ENCODE data around the gene PLCB4. TPM values are rescaled to one million over a fixed set of nuclear protein-coding genes. Genes with fewer than 3 reads are reported as not detected.

The PLCB4 gene
- total RNA-seq, 2 experiments from 2014 or later = 0.06 TPM; not detected in 1

DNA sequence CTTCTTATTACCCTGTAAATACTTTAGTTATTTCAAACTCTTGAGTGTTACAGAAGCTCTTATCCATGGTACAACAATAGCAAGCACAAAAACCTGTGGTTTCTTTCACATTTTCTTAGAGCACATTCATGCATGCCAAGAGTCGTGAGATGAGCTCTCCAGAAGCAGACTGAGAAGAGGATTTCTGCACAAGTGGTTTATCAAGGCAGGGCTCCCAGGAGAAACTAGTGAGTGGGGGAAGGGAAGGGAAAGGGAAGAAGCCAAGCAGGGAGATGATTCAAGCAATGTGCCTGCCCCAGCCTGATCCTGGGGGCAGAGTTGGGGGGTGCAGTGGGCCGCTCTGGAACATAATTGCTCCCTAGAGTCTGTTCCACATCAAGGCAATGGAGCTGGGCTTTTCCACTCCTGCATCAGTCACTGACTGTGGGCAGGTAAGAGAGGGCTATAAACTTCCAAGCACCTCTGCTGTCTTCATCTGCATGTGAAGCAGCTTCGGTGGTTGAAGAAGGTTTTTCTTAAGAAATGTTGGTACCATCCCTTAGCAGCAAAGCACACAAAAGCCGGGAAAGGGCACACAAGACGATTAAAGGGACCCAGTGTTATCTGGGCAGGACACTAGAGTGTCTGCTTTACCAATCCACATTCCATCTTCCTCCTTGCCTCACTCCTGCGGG is 152.1 kb downstream of the PLCB4 start:
- Histone ChIP-seq H3K4me1 (ENCODE audit: insufficient read depth, low read length) (no peaks in the 10 kb centered on the region), H3K27me3 (ENCODE audit: control insufficient read depth in 1 of 2, insufficient read depth in 2 of 2, low read length in 2 of 2) (no peaks in the 10 kb centered on the region), H3K27ac (ENCODE audit: low read depth in 1 of 2, low read length in 2 of 2) (no peak overlapping the region), H3K9me3 (ENCODE audit: control insufficient read depth in 1 of 2, insufficient read depth in 1 of 2, low read length in 2 of 2) (peaks cover 0 to 4% of the 10 kb centered on the region in 2 experiments), H3K36me3 (ENCODE audit: insufficient read depth, low read length) (no peaks in the 10 kb centered on the region), H3K4me3 (ENCODE audit: low read length) (no peak overlapping the region)
- H3K27ac Mint-ChIP-seq = no peak overlapping the region
- intact Hi-C loops (cut with DNase I, micrococcal nuclease) = no loop called here
- no peak for DNase-seq
- CTCF ChIA-PET = no interaction called here
- no peak for ATAC-seq (ENCODE audit: poor library complexity)
- H3K4me1 Mint-ChIP-seq (ENCODE audit: low read depth) = no peaks in the 10 kb centered on the region
- H3K27me3 Mint-ChIP-seq = no peaks in the 10 kb centered on the region
- no peaks in the 10 kb centered on the region for H3K9me3 Mint-ChIP-seq
- H3K36me3 Mint-ChIP-seq (ENCODE audit: low read depth) = no peaks in the 10 kb centered on the region
- TF ChIP-seq, protein P1, sequence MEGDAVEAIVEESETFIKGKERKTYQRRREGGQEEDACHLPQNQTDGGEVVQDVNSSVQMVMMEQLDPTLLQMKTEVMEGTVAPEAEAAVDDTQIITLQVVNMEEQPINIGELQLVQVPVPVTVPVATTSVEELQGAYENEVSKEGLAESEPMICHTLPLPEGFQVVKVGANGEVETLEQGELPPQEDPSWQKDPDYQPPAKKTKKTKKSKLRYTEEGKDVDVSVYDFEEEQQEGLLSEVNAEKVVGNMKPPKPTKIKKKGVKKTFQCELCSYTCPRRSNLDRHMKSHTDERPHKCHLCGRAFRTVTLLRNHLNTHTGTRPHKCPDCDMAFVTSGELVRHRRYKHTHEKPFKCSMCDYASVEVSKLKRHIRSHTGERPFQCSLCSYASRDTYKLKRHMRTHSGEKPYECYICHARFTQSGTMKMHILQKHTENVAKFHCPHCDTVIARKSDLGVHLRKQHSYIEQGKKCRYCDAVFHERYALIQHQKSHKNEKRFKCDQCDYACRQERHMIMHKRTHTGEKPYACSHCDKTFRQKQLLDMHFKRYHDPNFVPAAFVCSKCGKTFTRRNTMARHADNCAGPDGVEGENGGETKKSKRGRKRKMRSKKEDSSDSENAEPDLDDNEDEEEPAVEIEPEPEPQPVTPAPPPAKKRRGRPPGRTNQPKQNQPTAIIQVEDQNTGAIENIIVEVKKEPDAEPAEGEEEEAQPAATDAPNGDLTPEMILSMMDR (IDR thresholded peaks at IDR 0.05) = no peak
- POLR2A ChIA-PET = no interaction called here
- no peak overlapping the region for H3K4me3 Mint-ChIP-seq

DNA sequence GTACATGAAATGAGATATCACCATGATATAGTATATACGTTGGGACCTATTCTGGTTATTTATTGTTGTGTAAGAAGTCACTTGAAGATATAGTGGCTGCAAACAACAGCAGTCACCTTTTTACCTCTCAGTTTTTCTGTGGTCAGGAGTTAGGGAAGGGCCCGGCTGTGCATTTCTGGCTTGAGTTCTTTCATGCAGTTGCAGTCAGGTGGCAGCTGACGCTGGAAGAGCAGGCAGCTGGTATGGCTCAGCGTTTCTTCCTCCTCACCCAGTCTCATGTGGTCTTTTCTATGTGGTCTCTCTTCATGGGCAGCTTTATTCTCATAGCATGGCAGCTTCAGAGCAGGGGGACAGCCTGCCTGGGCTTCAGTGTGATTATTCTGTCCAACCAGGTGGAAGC is 154.4 kb downstream of the PLCB4 start:
- TF ChIP-seq, protein P1 (IDR thresholded peaks at IDR 0.05) = no peak
- Mint-ChIP-seq H3K27me3 (no peaks in the 10 kb centered on the region), H3K36me3 (ENCODE audit: low read depth) (no peaks in the 10 kb centered on the region), H3K27ac (no peak overlapping the region), H3K4me1 (ENCODE audit: low read depth) (no peaks in the 10 kb centered on the region), H3K4me3 (no peak overlapping the region), H3K9me3 (no peaks in the 10 kb centered on the region)
- H3K9me3 ChIP-seq (ENCODE audit: control insufficient read depth in 1 of 2, insufficient read depth in 1 of 2, low read length in 2 of 2) = peaks cover 0 to 4% of the 10 kb centered on the region in 2 experiments
- DNase-seq = no peak
- ATAC-seq (ENCODE audit: poor library complexity) = no peak
- no peak overlapping the region for H3K4me3 ChIP-seq (ENCODE audit: low read length)
- intact Hi-C loops (cut with DNase I, micrococcal nuclease) = no loop called here
- ChIA-PET CTCF (no interaction called here), POLR2A (no interaction called here)
- no peaks in the 10 kb centered on the region for H3K4me1 ChIP-seq (ENCODE audit: insufficient read depth, low read length)
- no peaks in the 10 kb centered on the region for H3K27me3 ChIP-seq (ENCODE audit: control insufficient read depth in 1 of 2, insufficient read depth in 2 of 2, low read length in 2 of 2)
- no peak overlapping the region for H3K27ac ChIP-seq (ENCODE audit: low read depth in 1 of 2, low read length in 2 of 2)
- H3K36me3 ChIP-seq (ENCODE audit: insufficient read depth, low read length) = no peaks in the 10 kb centered on the region

DNA sequence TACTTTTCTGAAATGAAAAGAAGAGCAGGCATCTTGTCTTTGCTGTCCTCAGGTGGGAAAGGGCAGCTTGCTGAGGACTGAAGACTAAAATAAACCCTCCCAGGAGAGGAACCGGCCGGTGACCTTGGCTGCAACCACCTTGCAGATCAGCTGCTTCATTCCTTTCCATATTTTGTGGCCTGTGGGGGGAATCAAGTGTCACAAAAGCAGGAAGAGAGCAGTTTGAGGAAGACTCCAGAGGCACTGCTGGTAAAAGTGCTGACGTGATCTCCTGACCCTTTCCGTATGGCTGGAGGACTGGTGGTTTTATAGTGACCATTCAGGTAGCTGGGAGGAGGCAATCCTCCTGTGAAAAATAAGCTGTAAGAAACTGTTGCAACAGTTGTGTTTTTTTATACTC is 157.0 kb downstream of the PLCB4 start:
- intact Hi-C loops (cut with DNase I, micrococcal nuclease) = no loop called here
- DNase-seq (no peak), ATAC-seq (ENCODE audit: poor library complexity) (no peak)
- H3K4me3 ChIP-seq (ENCODE audit: low read length) = no peak overlapping the region
- ChIA-PET POLR2A (no interaction called here), CTCF (no interaction called here)
- Mint-ChIP-seq H3K4me3 (no peak overlapping the region), H3K27ac (no peak overlapping the region), H3K36me3 (ENCODE audit: low read depth) (no peaks in the 10 kb centered on the region), H3K4me1 (ENCODE audit: low read depth) (no peaks in the 10 kb centered on the region), H3K9me3 (no peaks in the 10 kb centered on the region), H3K27me3 (no peaks in the 10 kb centered on the region)
- H3K27me3 ChIP-seq (ENCODE audit: control insufficient read depth in 1 of 2, insufficient read depth in 2 of 2, low read length in 2 of 2) = no peaks in the 10 kb centered on the region
- no peaks in the 10 kb centered on the region for H3K4me1 ChIP-seq (ENCODE audit: insufficient read depth, low read length)
- no peaks in the 10 kb centered on the region for H3K36me3 ChIP-seq (ENCODE audit: insufficient read depth, low read length)
- TF ChIP-seq, protein P1 (IDR thresholded peaks at IDR 0.05) = no peak
- no peak overlapping the region for H3K27ac ChIP-seq (ENCODE audit: low read depth in 1 of 2, low read length in 2 of 2)
- H3K9me3 ChIP-seq (ENCODE audit: control insufficient read depth in 1 of 2, insufficient read depth in 1 of 2, low read length in 2 of 2) = peaks cover 0 to 3% of the 10 kb centered on the region in 2 experiments

Measured in CD4-positive, alpha-beta T cell (primary cell).